Transverse colon (tissue), 4 donors: ENCODE results near the gene METTL5.

ENCODE experiments used
- CTCF ChIP-seq, 5 experiments: fragments of 200-600 bp in 3 of 5; fragments of 450-650 bp in 2 of 5; sonication (generic) in 3 of 5; IDR thresholded peaks; 1 replicate in 2 of 5; 2 replicates in 3 of 5; pipeline ENCODE4 v1.5.1; 2016 to 2017; ENCODE audit warnings: antibody characterized with exemption in 5 of 5, inconsistent platforms in 3 of 5, mild to moderate bottlenecking in 2 of 5, moderate library complexity in 1 of 5
- POLR2A ChIP-seq: fragments of 450-650 bp; IDR thresholded peaks from one replicate; pipeline ENCODE4 v1.6.1; 2016; ENCODE audit warnings: antibody characterized with exemption, mild to moderate bottlenecking, moderate library complexity
- POLR2AphosphoS5 ChIP-seq, 3 donors: sonication (generic); formaldehyde crosslinking; IDR thresholded peaks; one replicate each; pipeline ENCODE4 v1.6.1; 2016; ENCODE audit warnings: antibody characterized with exemption in 3 of 3

GRCh38 chr2:169808221-169808620 is 16.5 kb downstream of the METTL5 start:
- TF ChIP-seq CTCF (IDR thresholded peaks at IDR 0.05) (no peak), POLR2AphosphoS5 (IDR thresholded peaks at IDR 0.05) (no peak), POLR2A (no peak)
